Measurements from ENCODE around the gene LRMDA. TPM values are rescaled to one million over a fixed set of nuclear protein-coding genes. Genes with fewer than 3 reads are reported as not detected.

LRMDA gene
- total and polyA plus RNA-seq, 2 of the 13 experiments (the other 11 are each of a cell fraction or from before 2014, with no cell fraction given): 13.4 to 22.0 TPM

DNA sequence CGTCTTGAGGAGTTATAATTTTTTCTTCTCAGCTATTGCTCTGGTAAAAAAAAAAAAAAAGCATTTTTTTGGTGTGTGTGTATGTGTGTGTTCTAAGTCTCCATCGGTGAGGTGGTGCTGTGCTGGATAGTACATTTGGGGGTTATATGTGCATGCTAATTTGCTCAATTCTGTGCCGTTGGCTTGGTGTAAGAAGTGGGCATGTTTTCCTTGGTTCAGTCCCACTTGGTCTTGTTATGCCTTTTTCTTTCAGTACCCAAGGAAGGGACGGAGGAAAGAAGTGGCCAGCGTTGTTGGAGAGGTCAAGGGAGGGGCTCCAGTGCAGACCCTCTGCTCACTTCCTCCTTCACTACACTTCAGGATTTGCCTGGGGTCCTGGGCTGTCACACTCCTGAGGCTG is 20.4 kb downstream of the LRMDA start:
- Histone ChIP-seq H3K27ac (ENCODE audit: extremely low read length, insufficient read depth, low read length) (no peak overlapping the region), H3K4me1 (ENCODE audit: insufficient read depth, low read length) (peaks cover 28% of the 10 kb centered on the region), H3K4me2 (ENCODE audit: low read depth, low read length) (no peak overlapping the region), H4K20me1 (ENCODE audit: insufficient read depth, low read length) (no peaks in the 10 kb centered on the region), H3K4me3 (replicated peaks in 1 of 3; ENCODE audit: insufficient read depth in 1 of 3, low read depth in 2 of 3, low read length in 3 of 3) (no peak overlapping the region), H3K36me3 (replicated peaks in 1 of 2; ENCODE audit: control insufficient read depth in 1 of 2, insufficient read depth in 2 of 2, low read length in 2 of 2) (peaks cover 12 to 22% of the 10 kb centered on the region in 2 experiments), H3K9ac (ENCODE audit: insufficient read depth, low read depth, low read length) (no peak overlapping the region), H3K79me2 (ENCODE audit: insufficient read depth, low read length) (no peaks in the 10 kb centered on the region), H2AFZ (ENCODE audit: low read length) (no peak overlapping the region), H3K9me3 (ENCODE audit: low read length) (0 out of 2 replicates have a peak, but pooled peaks cover under 1% of the 10 kb centered on the region), H3K27me3 (ENCODE audit: control insufficient read depth in 1 of 2, insufficient read depth in 2 of 2, low read length in 2 of 2) (no peaks in the 10 kb centered on the region)
- in situ Hi-C loops (cut with HindIII; ENCODE audit: extremely low pct_ligation_motif_present, low pct_unique_long_range_greater_than_20kb) (no loop called here), intact Hi-C loops (cut with micrococcal nuclease; ENCODE audit: unreplicated experiment) (no loop called here)
- DNase-seq (ENCODE audit: low spot score) (no peak), ATAC-seq (no peak), FAIRE-seq (no peak)
- BruUV-seq (replicated peaks): no TSS peak
- CTCF ChIA-PET (ENCODE audit: low intra/inter-chr PET ratio, low total read pairs): no interaction called here
- TF ChIP-seq RBAK (CRISPR knock-in tag; IDR thresholded peaks at IDR 0.05): no peak
- TF ChIP-seq, protein P1, sequence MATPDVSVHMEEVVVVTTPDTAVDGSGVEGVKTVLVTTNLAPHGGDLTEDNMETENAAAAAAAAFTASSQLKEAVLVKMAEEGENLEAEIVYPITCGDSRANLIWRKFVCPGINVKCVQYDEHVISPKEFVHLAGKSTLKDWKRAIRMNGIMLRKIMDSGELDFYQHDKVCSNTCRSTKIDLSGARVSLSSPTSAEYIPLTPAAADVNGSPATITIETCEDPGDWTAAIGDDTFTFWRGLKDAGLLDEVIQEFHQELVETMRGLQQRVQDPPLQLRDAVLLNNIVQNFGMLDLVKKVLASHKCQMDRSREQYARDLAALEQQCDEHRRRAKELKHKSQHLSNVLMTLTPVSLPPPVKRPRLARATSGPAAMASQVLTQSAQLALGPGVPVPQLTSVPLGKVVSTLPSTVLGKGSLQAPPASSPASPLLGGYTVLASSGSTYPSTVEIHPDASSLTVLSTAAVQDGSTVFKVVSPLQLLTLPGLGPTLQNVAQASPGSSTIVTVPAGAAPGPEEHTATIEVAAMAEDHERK (CRISPR knock-in tag; IDR thresholded peaks at IDR 0.05; ENCODE audit: low read depth): no peak
- TF ChIP-seq, protein P2, sequence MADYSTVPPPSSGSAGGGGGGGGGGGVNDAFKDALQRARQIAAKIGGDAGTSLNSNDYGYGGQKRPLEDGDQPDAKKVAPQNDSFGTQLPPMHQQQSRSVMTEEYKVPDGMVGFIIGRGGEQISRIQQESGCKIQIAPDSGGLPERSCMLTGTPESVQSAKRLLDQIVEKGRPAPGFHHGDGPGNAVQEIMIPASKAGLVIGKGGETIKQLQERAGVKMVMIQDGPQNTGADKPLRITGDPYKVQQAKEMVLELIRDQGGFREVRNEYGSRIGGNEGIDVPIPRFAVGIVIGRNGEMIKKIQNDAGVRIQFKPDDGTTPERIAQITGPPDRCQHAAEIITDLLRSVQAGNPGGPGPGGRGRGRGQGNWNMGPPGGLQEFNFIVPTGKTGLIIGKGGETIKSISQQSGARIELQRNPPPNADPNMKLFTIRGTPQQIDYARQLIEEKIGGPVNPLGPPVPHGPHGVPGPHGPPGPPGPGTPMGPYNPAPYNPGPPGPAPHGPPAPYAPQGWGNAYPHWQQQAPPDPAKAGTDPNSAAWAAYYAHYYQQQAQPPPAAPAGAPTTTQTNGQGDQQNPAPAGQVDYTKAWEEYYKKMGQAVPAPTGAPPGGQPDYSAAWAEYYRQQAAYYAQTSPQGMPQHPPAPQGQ (CRISPR knock-in tag; IDR thresholded peaks at IDR 0.05; ENCODE audit: borderline replicate concordance): no peak
- no peak for TF ChIP-seq NCOA5 (CRISPR knock-in tag; IDR thresholded peaks at IDR 0.05)
- no peak for TF ChIP-seq ZMAT3 (CRISPR knock-in tag; conservative IDR thresholded peaks at IDR 0.05)
- TF ChIP-seq ZNF451 (CRISPR knock-in tag; IDR thresholded peaks at IDR 0.05): no peak
- no peak for TF ChIP-seq KDM6A (CRISPR knock-in tag; IDR thresholded peaks at IDR 0.05; ENCODE audit: low read depth)
- TF ChIP-seq SAFB2 (CRISPR knock-in tag; IDR thresholded peaks at IDR 0.05; ENCODE audit: borderline replicate concordance, low read depth): no peak
- TF ChIP-seq CC2D1A (CRISPR knock-in tag; IDR thresholded peaks at IDR 0.05): no peak
- TF ChIP-seq, protein P3, sequence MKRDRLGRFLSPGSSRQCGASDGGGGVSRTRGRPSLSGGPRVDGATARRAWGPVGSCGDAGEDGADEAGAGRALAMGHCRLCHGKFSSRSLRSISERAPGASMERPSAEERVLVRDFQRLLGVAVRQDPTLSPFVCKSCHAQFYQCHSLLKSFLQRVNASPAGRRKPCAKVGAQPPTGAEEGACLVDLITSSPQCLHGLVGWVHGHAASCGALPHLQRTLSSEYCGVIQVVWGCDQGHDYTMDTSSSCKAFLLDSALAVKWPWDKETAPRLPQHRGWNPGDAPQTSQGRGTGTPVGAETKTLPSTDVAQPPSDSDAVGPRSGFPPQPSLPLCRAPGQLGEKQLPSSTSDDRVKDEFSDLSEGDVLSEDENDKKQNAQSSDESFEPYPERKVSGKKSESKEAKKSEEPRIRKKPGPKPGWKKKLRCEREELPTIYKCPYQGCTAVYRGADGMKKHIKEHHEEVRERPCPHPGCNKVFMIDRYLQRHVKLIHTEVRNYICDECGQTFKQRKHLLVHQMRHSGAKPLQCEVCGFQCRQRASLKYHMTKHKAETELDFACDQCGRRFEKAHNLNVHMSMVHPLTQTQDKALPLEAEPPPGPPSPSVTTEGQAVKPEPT (CRISPR knock-in tag; IDR thresholded peaks at IDR 0.05; ENCODE audit: low read depth): no peak
- TF ChIP-seq, protein P4, sequence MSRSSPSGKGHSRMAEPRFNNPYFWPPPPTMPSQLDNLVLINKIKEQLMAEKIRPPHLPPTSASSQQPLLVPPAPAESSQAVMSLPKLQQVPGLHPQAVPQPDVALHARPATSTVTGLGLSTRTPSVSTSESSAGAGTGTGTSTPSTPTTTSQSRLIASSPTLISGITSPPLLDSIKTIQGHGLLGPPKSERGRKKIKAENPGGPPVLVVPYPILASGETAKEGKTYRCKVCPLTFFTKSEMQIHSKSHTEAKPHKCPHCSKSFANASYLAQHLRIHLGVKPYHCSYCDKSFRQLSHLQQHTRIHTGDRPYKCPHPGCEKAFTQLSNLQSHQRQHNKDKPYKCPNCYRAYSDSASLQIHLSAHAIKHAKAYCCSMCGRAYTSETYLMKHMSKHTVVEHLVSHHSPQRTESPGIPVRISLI (CRISPR knock-in tag; IDR thresholded peaks at IDR 0.05; ENCODE audit: borderline replicate concordance): no peak
- TF ChIP-seq SP4 (CRISPR knock-in tag; IDR thresholded peaks at IDR 0.05): no peak
- TF ChIP-seq NPAS2 (CRISPR knock-in tag; IDR thresholded peaks at IDR 0.05; ENCODE audit: borderline replicate concordance): no peak
- no peak for TF ChIP-seq XBP1 (CRISPR knock-in tag; IDR thresholded peaks at IDR 0.05)
- TF ChIP-seq GTF3A (CRISPR knock-in tag; conservative IDR thresholded peaks at IDR 0.05): no peak
- no peak for TF ChIP-seq ZNF235 (CRISPR knock-in tag; IDR thresholded peaks at IDR 0.05; ENCODE audit: borderline replicate concordance)
- TF ChIP-seq, protein P5, sequence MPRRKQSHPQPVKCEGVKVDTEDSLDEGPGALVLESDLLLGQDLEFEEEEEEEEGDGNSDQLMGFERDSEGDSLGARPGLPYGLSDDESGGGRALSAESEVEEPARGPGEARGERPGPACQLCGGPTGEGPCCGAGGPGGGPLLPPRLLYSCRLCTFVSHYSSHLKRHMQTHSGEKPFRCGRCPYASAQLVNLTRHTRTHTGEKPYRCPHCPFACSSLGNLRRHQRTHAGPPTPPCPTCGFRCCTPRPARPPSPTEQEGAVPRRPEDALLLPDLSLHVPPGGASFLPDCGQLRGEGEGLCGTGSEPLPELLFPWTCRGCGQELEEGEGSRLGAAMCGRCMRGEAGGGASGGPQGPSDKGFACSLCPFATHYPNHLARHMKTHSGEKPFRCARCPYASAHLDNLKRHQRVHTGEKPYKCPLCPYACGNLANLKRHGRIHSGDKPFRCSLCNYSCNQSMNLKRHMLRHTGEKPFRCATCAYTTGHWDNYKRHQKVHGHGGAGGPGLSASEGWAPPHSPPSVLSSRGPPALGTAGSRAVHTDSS (CRISPR knock-in tag; conservative IDR thresholded peaks at IDR 0.05): no peak
- POLR2A ChIA-PET: interaction anchor here (1.7 kb wide), 1 partner anchor 21 kb away, joined by 3 read pairs; the partner anchor contains the start of gene LRMDA
- WGBS (ENCODE audit: low lambda C conversion rate): 99% methylated on average over 5 of the region's 5 CpGs

Measured in HepG2 (cell line).